Naive B cell (primary cell): ENCODE data around the gene FAM43B. TPM values are rescaled to one million over a fixed set of nuclear protein-coding genes. Genes with fewer than 3 reads are reported as not detected.

Source experiments
- polyA plus RNA-seq, 6 donors: library from polyadenylated mRNA; unstranded; fragments of 300-500 nt; fragmentation: Illumina TruSeq; gene quantifications; one replicate each; pipeline ENCODE4 v1.2.3, GENCODE V29; 2021; ENCODE audit warnings: low read depth in 6 of 6

Gene FAM43B
- polyA plus RNA-seq, 6 donors from 2014 or later = not detected

Other genes with a start within 250 kb of the FAM43B start
- not detected for gene CAMK2N1, start 66.4 kb upstream of the FAM43B start, polyA plus RNA-seq
- gene MUL1, start 44.4 kb upstream of the FAM43B start, polyA plus RNA-seq = 10 to 100 TPM; 28.5 to 85.5 (median 37.5) TPM
- gene CDA, start 36.5 kb downstream of the FAM43B start, polyA plus RNA-seq = 1 to 10 TPM in 1 of 6 donors, under 1 TPM in 3, not detected in 2; 0.30 to 3.2 (median 0.59) TPM
- gene PINK1, start 80.9 kb downstream of the FAM43B start, polyA plus RNA-seq = 10 to 100 TPM in 5 of 6 donors, 1 to 10 TPM in 1; 9.1 to 21.0 (median 16.2) TPM
- 100 to 1,000 TPM; 190 to 325 (median 211) TPM for gene DDOST, start 108.8 kb downstream of the FAM43B start, polyA plus RNA-seq
- gene KIF17, start 165.4 kb downstream of the FAM43B start, polyA plus RNA-seq = not detected
- gene SH2D5, start 180.1 kb downstream of the FAM43B start, polyA plus RNA-seq = not detected
- gene HP1BP3, start 234.7 kb downstream of the FAM43B start, polyA plus RNA-seq = 100 to 1,000 TPM; 185 to 291 (median 221) TPM